HCT116 (cell line): ENCODE results near the gene CCDC91.

Source experiments
- EGR1 ChIP-seq: IDR thresholded peaks from 2 replicates; pipeline ENCODE4 v1.6.1; 2012; ENCODE audit warnings: low read depth
- EZH2 ChIP-seq: fragments of 200-600 bp; sonication (generic); IDR thresholded peaks from 2 replicates; pipeline ENCODE4 v1.6.1; 2017; ENCODE audit warnings: antibody characterized with exemption, mixed run types
- POLR2A ChIP-seq: IDR thresholded peaks from 2 replicates; pipeline ENCODE4 v1.7.0; 2011; ENCODE audit warnings: borderline replicate concordance; ENCODE audit not compliant: insufficient read depth, insufficient read length; ENCODE audit errors: extremely low read depth
- RAD21 ChIP-seq: IDR thresholded peaks from 2 replicates; pipeline ENCODE4 v1.6.1; 2012; ENCODE audit warnings: low read depth, mild to moderate bottlenecking
- SIN3A ChIP-seq: IDR thresholded peaks from 2 replicates; pipeline ENCODE4 v1.6.1; 2012; ENCODE audit warnings: low read depth
- SRF ChIP-seq: IDR thresholded peaks from 2 replicates; pipeline ENCODE4 v1.6.1; 2012; ENCODE audit warnings: low read depth
- TF ChIP-seq, protein P1 (sequence below), 3 experiments: fragments of 200-600 bp in 1 of 3; sonication (generic) in 1 of 3; IDR thresholded peaks in 2 of 3; conservative IDR thresholded peaks in 1 of 3; 2 replicates each; pipeline ENCODE4 v1.5.1; 2012 to 2017; ENCODE audit warnings: low read depth in 2 of 3, low read length in 2 of 3, antibody characterized with exemption in 1 of 3, borderline replicate concordance in 1 of 3, control low read depth in 1 of 3, mild to moderate bottlenecking in 1 of 3, mixed read lengths in 1 of 3, mixed run types in 1 of 3, moderate library complexity in 1 of 3; ENCODE audit not compliant: insufficient read depth in 1 of 3
- TF ChIP-seq, protein P2 (sequence below): IDR thresholded peaks from 2 replicates; pipeline ENCODE4 v1.6.1; 2012

- TF ChIP-seq, protein P1, sequence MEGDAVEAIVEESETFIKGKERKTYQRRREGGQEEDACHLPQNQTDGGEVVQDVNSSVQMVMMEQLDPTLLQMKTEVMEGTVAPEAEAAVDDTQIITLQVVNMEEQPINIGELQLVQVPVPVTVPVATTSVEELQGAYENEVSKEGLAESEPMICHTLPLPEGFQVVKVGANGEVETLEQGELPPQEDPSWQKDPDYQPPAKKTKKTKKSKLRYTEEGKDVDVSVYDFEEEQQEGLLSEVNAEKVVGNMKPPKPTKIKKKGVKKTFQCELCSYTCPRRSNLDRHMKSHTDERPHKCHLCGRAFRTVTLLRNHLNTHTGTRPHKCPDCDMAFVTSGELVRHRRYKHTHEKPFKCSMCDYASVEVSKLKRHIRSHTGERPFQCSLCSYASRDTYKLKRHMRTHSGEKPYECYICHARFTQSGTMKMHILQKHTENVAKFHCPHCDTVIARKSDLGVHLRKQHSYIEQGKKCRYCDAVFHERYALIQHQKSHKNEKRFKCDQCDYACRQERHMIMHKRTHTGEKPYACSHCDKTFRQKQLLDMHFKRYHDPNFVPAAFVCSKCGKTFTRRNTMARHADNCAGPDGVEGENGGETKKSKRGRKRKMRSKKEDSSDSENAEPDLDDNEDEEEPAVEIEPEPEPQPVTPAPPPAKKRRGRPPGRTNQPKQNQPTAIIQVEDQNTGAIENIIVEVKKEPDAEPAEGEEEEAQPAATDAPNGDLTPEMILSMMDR (IDR thresholded peaks at IDR 0.05 in 2 of 3, conservative IDR thresholded peaks at IDR 0.05 in 1 of 3; ENCODE audit: borderline replicate concordance in 1 of 3, insufficient read depth in 1 of 3, low read depth in 2 of 3, low read length in 2 of 3): no peak
- TF ChIP-seq POLR2A (no peak), SRF (no peak), EGR1 (no peak), SIN3A (no peak), EZH2 (no peak), RAD21 (no peak)
- TF ChIP-seq, protein P2, sequence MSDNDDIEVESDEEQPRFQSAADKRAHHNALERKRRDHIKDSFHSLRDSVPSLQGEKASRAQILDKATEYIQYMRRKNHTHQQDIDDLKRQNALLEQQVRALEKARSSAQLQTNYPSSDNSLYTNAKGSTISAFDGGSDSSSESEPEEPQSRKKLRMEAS: no peak
Measured at GRCh38 chr12:28247806-28248205, 57.5 kb downstream of the CCDC91 start.
